ENCODE data around the gene FGG.

Gene FGG

GRCh38 chr4:154586296-154587033 is 26.0 kb downstream of the FGG start:
- no peak for DNase-seq (ENCODE audit: low spot score)
- no peak for FAIRE-seq

DNA sequence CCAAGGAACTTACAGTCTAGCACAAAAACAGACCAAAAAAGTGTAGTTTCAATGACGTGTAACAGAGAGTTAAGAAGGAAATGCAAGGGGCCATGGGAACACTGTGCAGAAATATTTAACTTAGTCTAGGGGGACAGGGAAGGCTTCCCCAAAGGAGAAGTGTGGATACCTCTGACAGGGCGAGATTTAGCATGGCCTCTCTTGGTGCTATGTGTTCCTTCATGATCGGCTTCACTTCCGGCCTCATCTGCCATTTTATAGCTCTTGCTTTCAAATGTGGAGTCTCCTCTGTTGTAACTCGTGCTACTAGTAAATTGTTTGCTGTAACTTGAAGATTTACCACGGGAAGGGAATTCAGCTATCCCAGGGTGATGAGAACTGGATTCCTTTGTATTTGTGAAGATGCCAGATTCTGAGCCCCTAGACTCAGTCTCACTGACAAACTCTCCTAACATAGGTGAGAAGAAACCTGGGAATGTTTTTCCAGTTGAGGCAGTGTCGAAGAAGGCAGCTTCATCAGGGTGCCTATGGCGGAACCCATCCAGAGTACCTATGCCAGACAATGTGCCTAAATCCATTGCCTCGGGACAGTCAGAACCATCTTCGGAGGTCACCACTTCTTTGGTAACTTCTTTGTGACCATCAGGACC is 27.0 kb downstream of the FGG start:
- no peak for DNase-seq (ENCODE audit: low spot score)
- FAIRE-seq = no peak

DNA sequence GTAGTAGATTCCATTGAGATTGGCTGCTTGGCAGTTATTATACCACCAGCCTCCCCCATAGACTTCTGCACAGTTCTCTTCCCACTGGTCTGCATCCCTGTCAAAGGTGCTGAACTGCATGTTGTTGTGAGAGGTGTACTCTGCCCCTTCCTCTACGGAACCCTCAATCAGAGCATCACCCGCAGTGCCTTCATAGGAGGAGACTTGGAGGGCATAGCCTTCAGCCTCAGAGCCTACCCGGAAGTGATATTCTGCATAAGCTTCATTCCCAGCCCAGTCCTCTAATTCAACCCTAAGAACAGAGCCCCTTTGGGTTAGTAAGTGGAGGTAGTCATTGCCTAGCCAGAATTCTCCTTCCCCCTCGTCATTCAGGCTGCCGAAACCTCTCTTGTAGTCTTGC is 28.2 kb downstream of the FGG start:
- FAIRE-seq = no peak

GRCh38 chr4:154583677-154584076 is 28.8 kb downstream of the FGG start:
- FAIRE-seq = no peak
- DNase-seq (ENCODE audit: low spot score) = no peak

More for the DNA sequence above, 28.2 kb downstream of the FGG start:
- DNase-seq (ENCODE audit: low spot score) = no peak

DNA sequence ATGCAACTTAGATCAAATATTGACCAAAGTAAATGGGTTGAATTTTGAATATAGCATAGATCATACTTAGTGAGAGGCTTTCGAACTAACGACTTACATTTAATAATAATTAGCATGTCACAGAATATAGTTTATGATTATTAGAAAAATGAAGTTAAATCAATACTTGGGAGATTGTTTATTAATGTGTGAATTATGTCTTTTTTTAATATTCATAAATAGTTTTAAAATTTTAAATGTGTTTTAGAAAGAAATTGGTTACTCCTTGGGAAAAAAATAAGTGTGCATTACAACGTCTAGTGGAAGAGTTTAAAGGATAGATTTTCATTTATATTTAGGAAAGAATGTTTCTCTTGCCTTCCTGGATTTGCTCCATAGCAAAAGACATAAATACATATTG is 29.2 kb downstream of the FGG start:
- no peak for DNase-seq (ENCODE audit: low spot score)
- no peak for FAIRE-seq

GRCh38 chr4:154582723-154583122 is 29.7 kb downstream of the FGG start:
- DNase-seq (ENCODE audit: low spot score) (no peak), FAIRE-seq (no peak)

DNA sequence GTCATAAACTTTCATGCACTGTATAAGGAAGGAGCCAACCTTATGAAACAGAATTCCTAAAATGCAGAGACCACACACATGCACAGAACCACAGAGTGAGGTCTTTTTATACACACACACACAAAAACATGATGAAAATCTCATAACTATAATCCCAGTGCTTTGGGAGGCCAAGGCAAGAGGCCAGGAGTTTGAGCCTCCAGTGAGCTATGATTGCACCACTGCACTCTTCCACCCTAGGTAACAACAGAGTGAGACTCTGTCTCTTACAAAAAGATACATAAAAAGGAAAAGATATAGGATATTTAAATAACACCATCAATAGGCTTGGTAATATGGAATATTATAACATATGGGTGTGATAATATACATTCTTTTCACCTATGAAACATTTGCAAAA is 32.5 kb downstream of the FGG start:
- no peak for DNase-seq (ENCODE audit: low spot score)
- FAIRE-seq = no peak

- DNase-seq (ENCODE audit: low spot score) (no peak), FAIRE-seq (no peak)
Observed at GRCh38 chr4:154578919-154579318, 33.5 kb downstream of the FGG start.

GRCh38 chr4:154577324-154577723 is 35.1 kb downstream of the FGG start:
- DNase-seq (ENCODE audit: low spot score) (no peak), FAIRE-seq (no peak)

- FAIRE-seq = no peak
- DNase-seq (ENCODE audit: low spot score) = no peak
Observed at GRCh38 chr4:154574311-154574710, 38.1 kb downstream of the FGG start.

GRCh38 chr4:154573190-154573870 is 39.1 kb downstream of the FGG start:
- no peak for DNase-seq (ENCODE audit: low spot score)
- no peak for FAIRE-seq

- FAIRE-seq (no peak), DNase-seq (ENCODE audit: low spot score) (no peak)
Observed at GRCh38 chr4:154569584-154569983, 42.9 kb downstream of the FGG start.

DNA sequence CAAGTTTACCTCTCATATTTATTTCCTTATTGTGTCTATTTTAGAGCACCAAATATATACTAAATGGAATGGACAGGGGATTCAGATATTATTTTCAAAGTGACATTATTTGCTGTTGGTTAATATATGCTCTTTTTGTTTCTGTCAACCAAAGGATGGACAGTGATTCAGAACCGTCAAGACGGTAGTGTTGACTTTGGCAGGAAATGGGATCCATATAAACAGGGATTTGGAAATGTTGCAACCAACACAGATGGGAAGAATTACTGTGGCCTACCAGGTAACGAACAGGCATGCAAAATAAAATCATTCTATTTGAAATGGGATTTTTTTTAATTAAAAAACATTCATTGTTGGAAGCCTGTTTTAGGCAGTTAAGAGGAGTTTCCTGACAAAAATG is 43.4 kb downstream of the FGG start:
- FAIRE-seq = no peak

GRCh38 chr4:154566639-154567204 is 45.7 kb downstream of the FGG start:
- FAIRE-seq (no peak), DNase-seq (ENCODE audit: low spot score) (no peak)

More for the DNA sequence above, 43.4 kb downstream of the FGG start:
- DNase-seq (ENCODE audit: low spot score) = no peak

DNA sequence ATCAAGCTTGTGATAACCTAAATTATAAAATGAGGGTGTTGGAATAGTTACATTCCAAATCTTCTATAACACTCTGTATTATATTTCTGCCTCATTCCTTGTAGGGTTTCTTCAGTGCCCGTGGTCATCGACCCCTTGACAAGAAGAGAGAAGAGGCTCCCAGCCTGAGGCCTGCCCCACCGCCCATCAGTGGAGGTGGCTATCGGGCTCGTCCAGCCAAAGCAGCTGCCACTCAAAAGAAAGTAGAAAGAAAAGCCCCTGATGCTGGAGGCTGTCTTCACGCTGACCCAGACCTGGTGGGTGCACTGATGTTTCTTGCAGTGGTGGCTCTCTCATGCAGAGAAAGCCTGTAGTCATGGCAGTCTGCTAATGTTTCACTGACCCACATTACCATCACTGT is 46.8 kb downstream of the FGG start:
- FAIRE-seq = no peak
- DNase-seq (ENCODE audit: low spot score) = no peak

- DNase-seq (ENCODE audit: low spot score) (no peak), FAIRE-seq (no peak)
Observed at GRCh38 chr4:154564311-154564710, 48.1 kb downstream of the FGG start.

- no peak for DNase-seq (ENCODE audit: low spot score)
- no peak for FAIRE-seq
Observed at GRCh38 chr4:154562697-154563254, 49.7 kb downstream of the FGG start, which contains the start of gene FGB. Gene FGB, plus strand, starts transcription at chr4:154563011. Its CDS starts 8 bp downstream, at chr4:154563019.

DNA sequence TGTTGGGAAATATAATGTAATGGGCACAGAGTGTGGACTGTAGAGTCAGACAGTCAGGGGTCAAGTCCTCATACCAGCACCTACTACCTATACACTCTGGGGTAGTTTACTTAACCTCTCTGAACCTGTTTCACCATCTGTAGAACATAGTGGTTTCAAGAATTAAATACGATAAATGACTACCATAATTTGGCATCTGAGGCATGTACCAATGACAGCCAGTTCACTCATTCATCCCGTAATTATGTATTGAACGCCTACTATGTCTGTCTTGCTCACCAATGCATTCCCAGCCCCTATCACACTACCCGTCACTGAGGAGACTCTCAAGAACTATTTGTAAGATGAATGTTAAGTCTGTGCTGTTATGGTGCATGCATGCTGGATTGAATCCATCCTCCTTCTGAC is 51.6 kb downstream of the FGG start:
- FAIRE-seq (peak; percentile 60), DNase-seq (ENCODE audit: low spot score) (peak; percentile 72)

DNA sequence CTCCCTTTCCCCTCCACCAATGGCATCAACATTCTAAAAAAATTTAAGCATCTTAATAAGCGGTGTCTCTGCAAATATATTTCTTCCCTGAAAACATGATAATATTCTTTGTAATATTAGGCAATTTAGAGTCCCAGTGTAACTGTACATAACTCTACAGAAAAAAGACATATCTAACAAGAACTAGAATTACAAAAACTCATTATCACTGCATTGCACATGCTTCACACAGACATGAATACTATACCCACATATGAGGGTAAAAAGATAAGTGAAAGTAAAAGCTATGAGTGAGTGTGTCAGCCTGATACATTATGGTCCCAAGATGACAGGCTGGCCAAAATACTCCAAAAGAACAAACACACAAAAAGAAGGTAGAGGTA is 52.0 kb downstream of the FGG start:
- FAIRE-seq = no peak
- no peak for DNase-seq (ENCODE audit: low spot score)

GRCh38 chr4:154559494-154560418 is 52.7 kb downstream of the FGG start:
- no peak for FAIRE-seq
- peak; percentile 26 for DNase-seq (ENCODE audit: low spot score)

GRCh38 chr4:154559141-154559493 is 53.3 kb downstream of the FGG start:
- DNase-seq (ENCODE audit: low spot score) = no peak
- FAIRE-seq = no peak
